Measurements from ENCODE around the gene KPNA1. TPM values are rescaled to one million over a fixed set of nuclear protein-coding genes. Genes with fewer than 3 reads are reported as not detected.

The KPNA1 gene
- total and polyA plus RNA-seq, 2 experiments from 2014 or later, result 19.8 to 30.1 TPM

DNA sequence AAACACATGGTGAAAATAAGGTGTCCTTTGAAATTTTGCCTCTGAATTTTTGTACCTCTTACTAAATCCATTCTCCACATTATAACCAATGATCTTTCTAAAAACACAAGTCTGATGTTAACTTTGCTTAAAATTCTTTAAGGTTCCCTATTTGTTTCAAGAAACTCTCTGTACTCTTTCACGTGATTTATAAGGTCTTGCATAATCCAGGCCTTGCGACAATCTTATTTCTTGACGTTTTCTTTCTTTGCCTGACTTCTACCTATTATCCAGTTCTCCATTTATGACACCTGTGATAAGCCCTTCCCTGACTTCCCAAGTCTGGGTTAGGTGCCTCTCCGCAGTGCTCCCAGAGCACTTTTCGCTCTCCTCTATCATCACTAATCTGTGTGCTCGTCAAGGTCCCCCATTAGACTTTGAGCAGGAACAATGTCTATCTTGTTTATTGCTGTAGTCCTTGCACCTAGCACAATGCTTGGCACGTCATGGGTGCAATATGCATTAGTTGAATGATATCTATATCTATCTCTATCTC, 24.3 kb upstream of the KPNA1 start:
- Histone ChIP-seq H3F3A (replicated peaks; ENCODE audit: low read depth) (no peaks in the 10 kb centered on the region), H2AFZ (no peak overlapping the region), H3K27ac (ENCODE audit: low read depth) (no peak overlapping the region), H3K9me2 (ENCODE audit: insufficient read depth) (no peaks in the 10 kb centered on the region; the same call in 1 of the 2 replicates), H3K4me1 (ENCODE audit: insufficient read depth) (peaks cover 19% of the 10 kb centered on the region), H3K4me3 (no peak overlapping the region), H3K36me3 (ENCODE audit: insufficient read depth) (no peaks in the 10 kb centered on the region), H4K20me1 (replicated peaks; ENCODE audit: insufficient read depth) (no peaks in the 10 kb centered on the region), H3K4me2 (no peak overlapping the region), H3K79me2 (replicated peaks; ENCODE audit: insufficient read depth) (no peaks in the 10 kb centered on the region), H3K27me3 (ENCODE audit: insufficient read depth) (no peaks in the 10 kb centered on the region)
- DNase-seq (ENCODE audit: low spot score) (no peak), ATAC-seq (no peak)
- Mint-ChIP-seq H3K27ac (no peak overlapping the region; the same call in 1 of the 2 replicates), H3K27me3 (ENCODE audit: insufficient read depth, low read depth, poor library complexity) (peaks cover 13% of the 10 kb centered on the region), H3K4me3 (no peak overlapping the region), H3K4me1 (peaks cover 27% of the 10 kb centered on the region), H3K36me3 (ENCODE audit: low read depth) (no peaks in the 10 kb centered on the region), H3K9me3 (no peaks in the 10 kb centered on the region)
- no peak for TF ChIP-seq POLR2AphosphoS5 (IDR thresholded peaks at IDR 0.05; ENCODE audit: low read depth)

DNA sequence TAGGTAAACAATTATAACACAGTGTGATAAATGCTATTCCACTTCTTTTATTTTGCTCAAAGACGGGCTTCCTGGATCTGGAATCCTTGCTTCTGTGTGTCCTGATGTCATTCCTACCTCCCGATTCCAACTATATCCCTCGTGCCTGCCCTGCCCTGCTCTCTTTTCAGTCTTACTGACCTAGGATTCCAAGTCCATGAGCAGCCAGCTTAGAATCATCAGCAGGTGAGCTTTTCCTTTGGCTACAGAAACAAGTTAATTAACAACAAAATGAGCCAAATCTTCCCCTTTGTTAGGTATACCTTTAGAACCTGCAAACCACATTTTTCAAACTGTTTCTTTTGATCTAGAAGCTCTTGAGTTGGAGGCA, 21.9 kb upstream of the KPNA1 start:
- Histone ChIP-seq H3K9me2 (ENCODE audit: insufficient read depth) (no peaks in the 10 kb centered on the region), H3K36me3 (ENCODE audit: insufficient read depth) (no peaks in the 10 kb centered on the region), H3F3A (replicated peaks; ENCODE audit: low read depth) (no peaks in the 10 kb centered on the region), H3K27ac (ENCODE audit: low read depth) (peak overlapping the region; percentile 30), H3K4me1 (ENCODE audit: insufficient read depth) (peaks cover 19% of the 10 kb centered on the region), H4K20me1 (replicated peaks; ENCODE audit: insufficient read depth) (no peaks in the 10 kb centered on the region), H3K4me3 (peak overlapping the region; percentile 3; the same call in 1 of the 2 replicates), H3K27me3 (ENCODE audit: insufficient read depth) (no peaks in the 10 kb centered on the region), H2AFZ (no peak overlapping the region), H3K4me2 (peak overlapping the region; percentile 35), H3K79me2 (replicated peaks; ENCODE audit: insufficient read depth) (no peaks in the 10 kb centered on the region)
- Mint-ChIP-seq H3K36me3 (ENCODE audit: low read depth) (no peaks in the 10 kb centered on the region), H3K4me1 (peaks cover 29% of the 10 kb centered on the region), H3K4me3 (peak overlapping the region; percentile 4), H3K27ac (peak overlapping the region; percentile 55; the same call in 1 of the 2 replicates), H3K27me3 (ENCODE audit: insufficient read depth, low read depth, poor library complexity) (peaks cover 10% of the 10 kb centered on the region), H3K9me3 (no peaks in the 10 kb centered on the region)
- TF ChIP-seq NANOG (IDR thresholded peaks at IDR 0.05; ENCODE audit: borderline replicate concordance), result 0 out of 2 replicates have a peak, but pooled peaks have one; percentile 53
- TF ChIP-seq, protein P1, sequence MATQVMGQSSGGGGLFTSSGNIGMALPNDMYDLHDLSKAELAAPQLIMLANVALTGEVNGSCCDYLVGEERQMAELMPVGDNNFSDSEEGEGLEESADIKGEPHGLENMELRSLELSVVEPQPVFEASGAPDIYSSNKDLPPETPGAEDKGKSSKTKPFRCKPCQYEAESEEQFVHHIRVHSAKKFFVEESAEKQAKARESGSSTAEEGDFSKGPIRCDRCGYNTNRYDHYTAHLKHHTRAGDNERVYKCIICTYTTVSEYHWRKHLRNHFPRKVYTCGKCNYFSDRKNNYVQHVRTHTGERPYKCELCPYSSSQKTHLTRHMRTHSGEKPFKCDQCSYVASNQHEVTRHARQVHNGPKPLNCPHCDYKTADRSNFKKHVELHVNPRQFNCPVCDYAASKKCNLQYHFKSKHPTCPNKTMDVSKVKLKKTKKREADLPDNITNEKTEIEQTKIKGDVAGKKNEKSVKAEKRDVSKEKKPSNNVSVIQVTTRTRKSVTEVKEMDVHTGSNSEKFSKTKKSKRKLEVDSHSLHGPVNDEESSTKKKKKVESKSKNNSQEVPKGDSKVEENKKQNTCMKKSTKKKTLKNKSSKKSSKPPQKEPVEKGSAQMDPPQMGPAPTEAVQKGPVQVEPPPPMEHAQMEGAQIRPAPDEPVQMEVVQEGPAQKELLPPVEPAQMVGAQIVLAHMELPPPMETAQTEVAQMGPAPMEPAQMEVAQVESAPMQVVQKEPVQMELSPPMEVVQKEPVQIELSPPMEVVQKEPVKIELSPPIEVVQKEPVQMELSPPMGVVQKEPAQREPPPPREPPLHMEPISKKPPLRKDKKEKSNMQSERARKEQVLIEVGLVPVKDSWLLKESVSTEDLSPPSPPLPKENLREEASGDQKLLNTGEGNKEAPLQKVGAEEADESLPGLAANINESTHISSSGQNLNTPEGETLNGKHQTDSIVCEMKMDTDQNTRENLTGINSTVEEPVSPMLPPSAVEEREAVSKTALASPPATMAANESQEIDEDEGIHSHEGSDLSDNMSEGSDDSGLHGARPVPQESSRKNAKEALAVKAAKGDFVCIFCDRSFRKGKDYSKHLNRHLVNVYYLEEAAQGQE (IDR thresholded peaks at IDR 0.05; ENCODE audit: unreplicated experiment), result no peak
- DNase-seq (ENCODE audit: low spot score) (peak; percentile 74), ATAC-seq (peak; percentile 92)

DNA sequence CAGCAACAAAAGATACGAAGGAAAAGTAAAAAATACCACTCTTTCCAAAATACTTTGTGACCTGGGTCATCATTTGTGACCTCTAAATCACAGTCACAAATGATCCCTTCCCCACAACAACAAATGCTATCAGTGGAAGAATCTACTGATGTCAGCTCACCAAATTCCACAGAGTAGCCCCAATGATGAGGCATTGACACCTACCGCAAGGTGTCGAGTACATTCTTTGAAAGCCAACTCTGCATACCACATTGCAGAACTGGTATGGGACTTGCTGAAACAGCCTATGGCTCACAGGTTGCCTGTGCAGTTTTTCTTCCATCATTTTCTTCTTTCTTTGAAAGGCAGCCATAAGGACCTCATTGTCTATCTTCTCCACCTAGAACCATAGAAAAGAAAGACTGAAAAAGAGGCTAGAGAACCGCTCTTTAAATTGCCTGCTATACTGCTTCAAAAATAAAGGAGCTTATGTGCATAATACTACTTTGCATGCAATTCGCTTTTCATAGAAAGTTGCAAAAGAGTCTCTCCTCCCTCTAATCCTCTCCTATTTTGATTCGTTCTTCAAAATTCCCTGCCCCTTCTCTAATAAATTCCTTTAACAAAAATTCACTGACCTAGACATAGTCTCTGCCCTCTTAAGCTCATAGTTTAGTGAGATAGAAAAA, 21.4 kb upstream of the KPNA1 start:
- H3K4me1 ChIP-seq (ENCODE audit: insufficient read depth), result peaks cover 19% of the 10 kb centered on the region
- H3K4me1 Mint-ChIP-seq, result peaks cover 29% of the 10 kb centered on the region
- peaks cover 10% of the 10 kb centered on the region for H3K27me3 Mint-ChIP-seq (ENCODE audit: insufficient read depth, low read depth, poor library complexity)
- no peaks in the 10 kb centered on the region for H3K36me3 ChIP-seq (ENCODE audit: insufficient read depth)
- H3F3A ChIP-seq (replicated peaks; ENCODE audit: low read depth), result no peaks in the 10 kb centered on the region
- peak overlapping the region; percentile 55; the same call in 1 of the 2 replicates for H3K27ac Mint-ChIP-seq
- peak overlapping the region; percentile 35 for H3K4me2 ChIP-seq
- peak overlapping the region; percentile 30 for H3K27ac ChIP-seq (ENCODE audit: low read depth)
- H3K4me3 ChIP-seq, result peak overlapping the region; percentile 3; the same call in 1 of the 2 replicates
- DNase-seq (ENCODE audit: low spot score) (peak; percentile 74), ATAC-seq (peak; percentile 92)
- H3K9me3 Mint-ChIP-seq, result no peaks in the 10 kb centered on the region
- H3K27me3 ChIP-seq (ENCODE audit: insufficient read depth), result no peaks in the 10 kb centered on the region
- peak overlapping the region; percentile 4 for H3K4me3 Mint-ChIP-seq
- no peak overlapping the region for H2AFZ ChIP-seq
- H4K20me1 ChIP-seq (replicated peaks; ENCODE audit: insufficient read depth), result no peaks in the 10 kb centered on the region
- no peaks in the 10 kb centered on the region for H3K36me3 Mint-ChIP-seq (ENCODE audit: low read depth)
- no peaks in the 10 kb centered on the region for H3K9me2 ChIP-seq (ENCODE audit: insufficient read depth)
- no peaks in the 10 kb centered on the region for H3K79me2 ChIP-seq (replicated peaks; ENCODE audit: insufficient read depth)
- TF ChIP-seq, protein P2, sequence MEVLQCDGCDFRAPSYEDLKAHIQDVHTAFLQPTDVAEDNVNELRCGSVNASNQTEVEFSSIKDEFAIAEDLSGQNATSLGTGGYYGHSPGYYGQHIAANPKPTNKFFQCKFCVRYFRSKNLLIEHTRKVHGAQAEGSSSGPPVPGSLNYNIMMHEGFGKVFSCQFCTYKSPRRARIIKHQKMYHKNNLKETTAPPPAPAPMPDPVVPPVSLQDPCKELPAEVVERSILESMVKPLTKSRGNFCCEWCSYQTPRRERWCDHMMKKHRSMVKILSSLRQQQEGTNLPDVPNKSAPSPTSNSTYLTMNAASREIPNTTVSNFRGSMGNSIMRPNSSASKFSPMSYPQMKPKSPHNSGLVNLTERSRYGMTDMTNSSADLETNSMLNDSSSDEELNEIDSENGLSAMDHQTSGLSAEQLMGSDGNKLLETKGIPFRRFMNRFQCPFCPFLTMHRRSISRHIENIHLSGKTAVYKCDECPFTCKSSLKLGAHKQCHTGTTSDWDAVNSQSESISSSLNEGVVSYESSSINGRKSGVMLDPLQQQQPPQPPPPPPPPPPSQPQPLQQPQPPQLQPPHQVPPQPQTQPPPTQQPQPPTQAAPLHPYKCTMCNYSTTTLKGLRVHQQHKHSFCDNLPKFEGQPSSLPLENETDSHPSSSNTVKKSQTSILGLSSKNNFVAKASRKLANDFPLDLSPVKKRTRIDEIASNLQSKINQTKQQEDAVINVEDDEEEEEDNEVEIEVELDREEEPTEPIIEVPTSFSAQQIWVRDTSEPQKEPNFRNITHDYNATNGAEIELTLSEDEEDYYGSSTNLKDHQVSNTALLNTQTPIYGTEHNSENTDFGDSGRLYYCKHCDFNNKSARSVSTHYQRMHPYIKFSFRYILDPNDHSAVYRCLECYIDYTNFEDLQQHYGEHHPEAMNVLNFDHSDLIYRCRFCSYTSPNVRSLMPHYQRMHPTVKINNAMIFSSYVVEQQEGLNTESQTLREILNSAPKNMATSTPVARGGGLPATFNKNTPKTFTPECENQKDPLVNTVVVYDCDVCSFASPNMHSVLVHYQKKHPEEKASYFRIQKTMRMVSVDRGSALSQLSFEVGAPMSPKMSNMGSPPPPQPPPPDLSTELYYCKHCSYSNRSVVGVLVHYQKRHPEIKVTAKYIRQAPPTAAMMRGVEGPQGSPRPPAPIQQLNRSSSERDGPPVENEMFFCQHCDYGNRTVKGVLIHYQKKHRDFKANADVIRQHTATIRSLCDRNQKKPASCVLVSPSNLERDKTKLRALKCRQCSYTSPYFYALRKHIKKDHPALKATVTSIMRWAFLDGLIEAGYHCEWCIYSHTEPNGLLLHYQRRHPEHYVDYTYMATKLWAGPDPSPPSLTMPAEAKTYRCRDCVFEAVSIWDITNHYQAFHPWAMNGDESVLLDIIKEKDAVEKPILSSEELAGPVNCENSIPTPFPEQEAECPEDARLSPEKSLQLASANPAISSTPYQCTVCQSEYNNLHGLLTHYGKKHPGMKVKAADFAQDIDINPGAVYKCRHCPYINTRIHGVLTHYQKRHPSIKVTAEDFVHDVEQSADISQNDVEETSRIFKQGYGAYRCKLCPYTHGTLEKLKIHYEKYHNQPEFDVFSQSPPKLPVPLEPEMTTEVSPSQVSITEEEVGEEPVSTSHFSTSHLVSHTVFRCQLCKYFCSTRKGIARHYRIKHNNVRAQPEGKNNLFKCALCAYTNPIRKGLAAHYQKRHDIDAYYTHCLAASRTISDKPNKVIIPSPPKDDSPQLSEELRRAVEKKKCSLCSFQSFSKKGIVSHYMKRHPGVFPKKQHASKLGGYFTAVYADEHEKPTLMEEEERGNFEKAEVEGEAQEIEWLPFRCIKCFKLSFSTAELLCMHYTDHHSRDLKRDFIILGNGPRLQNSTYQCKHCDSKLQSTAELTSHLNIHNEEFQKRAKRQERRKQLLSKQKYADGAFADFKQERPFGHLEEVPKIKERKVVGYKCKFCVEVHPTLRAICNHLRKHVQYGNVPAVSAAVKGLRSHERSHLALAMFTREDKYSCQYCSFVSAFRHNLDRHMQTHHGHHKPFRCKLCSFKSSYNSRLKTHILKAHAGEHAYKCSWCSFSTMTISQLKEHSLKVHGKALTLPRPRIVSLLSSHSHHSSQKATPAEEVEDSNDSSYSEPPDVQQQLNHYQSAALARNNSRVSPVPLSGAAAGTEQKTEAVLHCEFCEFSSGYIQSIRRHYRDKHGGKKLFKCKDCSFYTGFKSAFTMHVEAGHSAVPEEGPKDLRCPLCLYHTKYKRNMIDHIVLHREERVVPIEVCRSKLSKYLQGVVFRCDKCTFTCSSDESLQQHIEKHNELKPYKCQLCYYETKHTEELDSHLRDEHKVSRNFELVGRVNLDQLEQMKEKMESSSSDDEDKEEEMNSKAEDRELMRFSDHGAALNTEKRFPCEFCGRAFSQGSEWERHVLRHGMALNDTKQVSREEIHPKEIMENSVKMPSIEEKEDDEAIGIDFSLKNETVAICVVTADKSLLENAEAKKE (CRISPR knock-in tag; IDR thresholded peaks at IDR 0.05), result 0 out of 2 replicates have a peak, but pooled peaks have one; percentile 14

Measured in GM23338 (cell line).